Calu3 (cell line): ENCODE results near the gene SORCS3. TPM values are rescaled to one million over a fixed set of nuclear protein-coding genes. Genes with fewer than 3 reads are reported as not detected.
A peak's percentile ranks its signal among the peaks of the same experiment; 100 is the strongest.

Source experiments
- BruUV-seq: library from RNA; stranded (reverse); fragments of 400-500 nt; replicated peaks from 2 replicates; lab custom pipeline; 2021; lab: Mats Ljungman, UMichigan
- CTCF ChIA-PET: fragments of 300-600 bp; sonication (Branson Sonifier 250); formaldehyde crosslinking; loops from one replicate; lab custom pipeline; 2022; ENCODE audit warnings: antibody characterized with exemption; lab: Charles Lee
- DNase-seq: peaks from one replicate; pipeline ENCODE4 v3.0.0; 2022
- H3K27ac Mint-ChIP-seq: one replicate; pipeline ENCODE4 v1.8.0; 2022; ENCODE audit warnings: mixed read lengths; ENCODE audit not compliant: unreplicated experiment
- H3K27me3 Mint-ChIP-seq: one replicate; pipeline ENCODE4 v1.8.0; 2022; ENCODE audit warnings: mixed read lengths; ENCODE audit not compliant: unreplicated experiment
- H3K36me3 Mint-ChIP-seq: one replicate; pipeline ENCODE4 v1.8.0; 2022; ENCODE audit warnings: mild to moderate bottlenecking, moderate library complexity, mixed read lengths; ENCODE audit not compliant: insufficient read depth, unreplicated experiment
- H3K4me1 Mint-ChIP-seq: one replicate; pipeline ENCODE4 v1.8.0; 2022; ENCODE audit warnings: mild to moderate bottlenecking, low read depth, mixed read lengths; ENCODE audit not compliant: unreplicated experiment
- H3K4me3 Mint-ChIP-seq: one replicate; pipeline ENCODE4 v1.8.0; 2022; ENCODE audit warnings: mild to moderate bottlenecking, low read depth, moderate library complexity, mixed read lengths; ENCODE audit not compliant: unreplicated experiment
- H3K9me3 Mint-ChIP-seq: one replicate; pipeline ENCODE4 v1.8.0; 2022; ENCODE audit warnings: low read depth, mixed read lengths; ENCODE audit not compliant: unreplicated experiment
- intact Hi-C: fragments of 100-400 bp; cut with micrococcal nuclease; formaldehyde crosslinking; loops from one replicate; pipeline ENCODE4 v1.10.0; 2022; ENCODE audit not compliant: unreplicated experiment
- total RNA-seq: library from RNA; stranded (reverse); gene quantifications from 2 replicates; pipeline ENCODE4 v1.2.3, GENCODE V29; 2022
- TF ChIP-seq, protein P1 (sequence below): fragments of 200-600 bp; IDR thresholded peaks from one replicate; pipeline ENCODE4 v1.8.0; 2022; ENCODE audit warnings: antibody characterized with exemption; ENCODE audit not compliant: unreplicated experiment

The SORCS3 gene
- total RNA-seq, 1 experiment from 2014 or later, result not detected

GRCh38 chr10:104807581-104808310 is 166.7 kb downstream of the SORCS3 start:
- Mint-ChIP-seq H3K27me3 (no peaks in the 10 kb centered on the region), H3K36me3 (no peaks in the 10 kb centered on the region), H3K9me3 (peaks cover 5% of the 10 kb centered on the region), H3K4me3 (no peak overlapping the region), H3K27ac (peak overlapping the region; percentile 82), H3K4me1 (peaks cover 15% of the 10 kb centered on the region)
- CTCF ChIA-PET, result no interaction called here
- BruUV-seq, result no TSS peak
- intact Hi-C loops, result no loop called here
- TF ChIP-seq, protein P1, sequence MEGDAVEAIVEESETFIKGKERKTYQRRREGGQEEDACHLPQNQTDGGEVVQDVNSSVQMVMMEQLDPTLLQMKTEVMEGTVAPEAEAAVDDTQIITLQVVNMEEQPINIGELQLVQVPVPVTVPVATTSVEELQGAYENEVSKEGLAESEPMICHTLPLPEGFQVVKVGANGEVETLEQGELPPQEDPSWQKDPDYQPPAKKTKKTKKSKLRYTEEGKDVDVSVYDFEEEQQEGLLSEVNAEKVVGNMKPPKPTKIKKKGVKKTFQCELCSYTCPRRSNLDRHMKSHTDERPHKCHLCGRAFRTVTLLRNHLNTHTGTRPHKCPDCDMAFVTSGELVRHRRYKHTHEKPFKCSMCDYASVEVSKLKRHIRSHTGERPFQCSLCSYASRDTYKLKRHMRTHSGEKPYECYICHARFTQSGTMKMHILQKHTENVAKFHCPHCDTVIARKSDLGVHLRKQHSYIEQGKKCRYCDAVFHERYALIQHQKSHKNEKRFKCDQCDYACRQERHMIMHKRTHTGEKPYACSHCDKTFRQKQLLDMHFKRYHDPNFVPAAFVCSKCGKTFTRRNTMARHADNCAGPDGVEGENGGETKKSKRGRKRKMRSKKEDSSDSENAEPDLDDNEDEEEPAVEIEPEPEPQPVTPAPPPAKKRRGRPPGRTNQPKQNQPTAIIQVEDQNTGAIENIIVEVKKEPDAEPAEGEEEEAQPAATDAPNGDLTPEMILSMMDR, result no peak
- no peak for DNase-seq

DNA sequence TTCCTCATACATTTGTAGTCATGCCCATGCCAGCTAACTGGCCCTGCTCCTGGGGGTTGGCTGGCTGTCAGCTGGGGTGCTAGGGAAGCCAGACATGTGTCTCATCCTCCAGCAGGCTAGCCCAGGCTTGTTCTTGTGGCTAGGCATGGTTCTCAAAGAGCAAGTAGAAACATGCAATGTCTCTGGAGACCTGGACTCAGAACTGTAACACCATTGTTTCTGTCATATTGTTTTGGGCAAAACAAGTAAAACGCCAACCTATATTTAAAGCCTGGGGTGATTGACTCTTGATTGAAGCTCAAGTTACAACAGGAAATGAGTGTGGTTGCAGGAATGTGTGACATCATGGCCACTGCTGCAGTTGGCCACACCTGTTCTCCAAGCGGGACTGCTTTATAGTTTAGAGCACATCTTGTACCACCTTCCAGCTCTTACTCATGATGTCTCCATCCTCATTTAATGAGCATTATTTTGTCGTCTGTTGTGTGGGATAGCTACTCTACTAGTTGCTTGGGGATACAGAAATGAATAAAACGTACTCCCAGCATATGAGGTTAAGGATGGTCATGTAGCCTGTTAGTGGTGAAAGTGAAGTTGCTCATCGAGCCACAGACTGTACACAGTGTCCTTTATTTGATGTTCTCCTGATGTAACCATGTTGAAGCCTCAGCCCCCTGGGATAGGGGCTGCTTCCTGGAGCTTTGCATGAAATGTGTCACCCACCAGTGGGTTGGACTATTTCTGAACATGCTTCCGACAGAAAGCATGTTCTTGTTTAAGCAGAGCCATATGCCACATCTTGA is 168.4 kb downstream of the SORCS3 start:
- CTCF ChIA-PET, result interaction anchor here (1.2 kb wide), 1 partner anchor 9 kb away, joined by 3 read pairs; no protein-coding TSS in a partner anchor
- BruUV-seq, result no TSS peak
- Mint-ChIP-seq H3K36me3 (no peaks in the 10 kb centered on the region), H3K4me3 (no peak overlapping the region), H3K27ac (peak overlapping the region; percentile 82), H3K9me3 (peaks cover 10% of the 10 kb centered on the region), H3K4me1 (peaks cover 22% of the 10 kb centered on the region), H3K27me3 (no peaks in the 10 kb centered on the region)
- intact Hi-C loops, result no loop called here
- TF ChIP-seq, protein P1, result no peak
- peak; percentile 54 for DNase-seq

GRCh38 chr10:104811166-104811565 is 170.1 kb downstream of the SORCS3 start:
- Mint-ChIP-seq H3K4me1 (peaks cover 24% of the 10 kb centered on the region), H3K36me3 (no peaks in the 10 kb centered on the region), H3K9me3 (peaks cover 10% of the 10 kb centered on the region), H3K27me3 (no peaks in the 10 kb centered on the region), H3K27ac (no peak overlapping the region), H3K4me3 (no peak overlapping the region)
- TF ChIP-seq, protein P1, result no peak
- DNase-seq, result no peak
- intact Hi-C loops, result no loop called here
- CTCF ChIA-PET, result no interaction called here
- BruUV-seq, result no TSS peak

DNA sequence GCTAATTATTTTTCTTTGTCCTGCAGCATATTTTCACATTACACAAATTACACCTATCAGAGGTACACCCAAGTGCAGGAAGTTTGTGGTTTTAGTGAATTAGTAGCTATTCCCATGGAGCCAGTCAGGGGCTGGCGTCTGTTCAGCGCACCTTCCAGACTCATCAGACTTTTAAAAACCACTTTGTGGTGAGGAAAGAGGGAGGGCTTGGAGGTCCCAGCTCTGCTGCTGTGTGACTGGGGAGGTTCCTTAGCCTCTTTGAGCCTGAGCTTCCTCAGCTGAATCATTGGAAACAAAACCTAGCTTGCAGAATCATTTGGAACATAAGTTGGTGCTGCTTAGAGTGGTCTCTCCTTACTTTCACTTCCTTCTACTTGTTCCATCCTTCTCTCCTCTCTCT is 175.4 kb downstream of the SORCS3 start:
- no peaks in the 10 kb centered on the region for H3K36me3 Mint-ChIP-seq
- H3K4me1 Mint-ChIP-seq, result peaks cover 9% of the 10 kb centered on the region
- CTCF ChIA-PET, result interaction anchor here (0.9 kb wide), 1 partner anchor 116 kb away, joined by 9 read pairs; no protein-coding TSS in a partner anchor
- TF ChIP-seq, protein P1, result no peak
- intact Hi-C loops, result no loop called here
- peaks cover 29% of the 10 kb centered on the region for H3K27me3 Mint-ChIP-seq
- peak; percentile 11 for DNase-seq
- H3K27ac Mint-ChIP-seq, result no peak overlapping the region
- no TSS peak for BruUV-seq
- no peak overlapping the region for H3K4me3 Mint-ChIP-seq
- peaks cover 6% of the 10 kb centered on the region for H3K9me3 Mint-ChIP-seq
